ENCODE data around the gene LRRN2.

GRCh38 chr1:204579681-204580080, 105.9 kb downstream of the LRRN2 start:
- TF ChIP-seq POLR2A (IDR thresholded peaks at IDR 0.05), result no peak
- no peak for TF ChIP-seq CTCF (IDR thresholded peaks at IDR 0.05)

Data from body of pancreas (tissue), 4 donors.